Neural progenitor cell (in vitro differentiated cells): ENCODE results near the gene PDLIM1.
"Not testable (repeated sequence)": the region's sequence is repeated elsewhere in the genome, so short reads cannot be mapped to it uniquely, and the experiment has no call there.

ENCODE experiments used
- EZH2 ChIP-seq: fragments of 200-600 bp; sonication (generic); IDR thresholded peaks from 2 replicates; pipeline ENCODE4 v1.6.1; 2017; ENCODE audit warnings: antibody characterized with exemption, mild to moderate bottlenecking, moderate library complexity
- EZH2phosphoT487 ChIP-seq: fragments of 200-600 bp; sonication (generic); IDR thresholded peaks from 2 replicates; pipeline ENCODE4 v1.6.1; 2017; ENCODE audit warnings: antibody characterized with exemption
- TF ChIP-seq, protein P1 (sequence below): fragments of 200-600 bp; sonication (generic); IDR thresholded peaks from 2 replicates; pipeline ENCODE4 v1.5.1; 2017; ENCODE audit warnings: antibody characterized with exemption, mild to moderate bottlenecking

DNA sequence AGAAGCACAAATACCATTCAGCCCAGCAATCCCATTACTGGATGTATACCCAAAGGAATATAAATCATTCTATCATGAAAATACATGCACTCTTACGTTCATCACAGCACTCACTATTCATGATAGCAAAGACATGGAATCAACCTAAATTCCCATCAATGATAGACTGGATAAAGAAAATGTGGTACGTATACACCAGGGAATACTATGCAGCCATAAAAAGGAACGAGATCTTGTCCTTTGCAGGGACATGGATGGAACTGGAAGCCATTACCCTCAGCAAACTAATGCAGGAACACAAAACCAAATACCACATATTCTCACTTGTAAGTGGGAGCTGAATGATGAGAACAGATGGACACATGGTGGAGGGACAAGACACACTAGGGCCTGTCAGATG lies 50.7 kb downstream of the PDLIM1 start:
- TF ChIP-seq, protein P1, sequence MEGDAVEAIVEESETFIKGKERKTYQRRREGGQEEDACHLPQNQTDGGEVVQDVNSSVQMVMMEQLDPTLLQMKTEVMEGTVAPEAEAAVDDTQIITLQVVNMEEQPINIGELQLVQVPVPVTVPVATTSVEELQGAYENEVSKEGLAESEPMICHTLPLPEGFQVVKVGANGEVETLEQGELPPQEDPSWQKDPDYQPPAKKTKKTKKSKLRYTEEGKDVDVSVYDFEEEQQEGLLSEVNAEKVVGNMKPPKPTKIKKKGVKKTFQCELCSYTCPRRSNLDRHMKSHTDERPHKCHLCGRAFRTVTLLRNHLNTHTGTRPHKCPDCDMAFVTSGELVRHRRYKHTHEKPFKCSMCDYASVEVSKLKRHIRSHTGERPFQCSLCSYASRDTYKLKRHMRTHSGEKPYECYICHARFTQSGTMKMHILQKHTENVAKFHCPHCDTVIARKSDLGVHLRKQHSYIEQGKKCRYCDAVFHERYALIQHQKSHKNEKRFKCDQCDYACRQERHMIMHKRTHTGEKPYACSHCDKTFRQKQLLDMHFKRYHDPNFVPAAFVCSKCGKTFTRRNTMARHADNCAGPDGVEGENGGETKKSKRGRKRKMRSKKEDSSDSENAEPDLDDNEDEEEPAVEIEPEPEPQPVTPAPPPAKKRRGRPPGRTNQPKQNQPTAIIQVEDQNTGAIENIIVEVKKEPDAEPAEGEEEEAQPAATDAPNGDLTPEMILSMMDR = not testable (repeated sequence)
- not testable (repeated sequence) for TF ChIP-seq EZH2, EZH2phosphoT487
